K562 (cell line): Measurements from ENCODE around the gene KLK10. TPM values are rescaled to one million over a fixed set of nuclear protein-coding genes. Genes with fewer than 3 reads are reported as not detected.

Source experiments
- AFF4 ChIP-seq: sonication (generic); formaldehyde crosslinking; IDR thresholded peaks from 2 replicates; pipeline ENCODE4 v1.8.0; 2023; ENCODE audit warnings: mild to moderate bottlenecking, missing genetic modification reagents
- BRCA1 ChIP-seq, 2 experiments: fragments of 450-650 bp in 1 of 2; sonication (generic) in 1 of 2; formaldehyde crosslinking in 1 of 2; IDR thresholded peaks; 2 replicates each; pipeline versions ENCODE4 v1.5.0 to v1.6.1; 2017 to 2020; ENCODE audit warnings: mild to moderate bottlenecking in 1 of 2, missing genetic modification reagents in 1 of 2
- ERF ChIP-seq: fragments of 450-650 bp; formaldehyde crosslinking; IDR thresholded peaks from 2 replicates; pipeline ENCODE4 v1.4.0; 2020; ENCODE audit warnings: mild to moderate bottlenecking, mixed read lengths
- ESRRA ChIP-seq: fragments of 450-650 bp; IDR thresholded peaks from 2 replicates; pipeline ENCODE4 v1.6.1; 2014; ENCODE audit warnings: low read depth, mild to moderate bottlenecking, moderate library complexity, borderline replicate concordance
- FOS ChIP-seq: IDR thresholded peaks from 3 replicates; pipeline ENCODE4 v1.6.1; 2011; ENCODE audit not compliant: insufficient read length; ENCODE audit errors: extremely low read depth
- FUS ChIP-seq: fragments of 200-400 bp; formaldehyde crosslinking; optimal IDR thresholded peaks from 2 replicates; pipeline ENCODE3; 2017; ENCODE audit warnings: low read depth, low read length
- ID3 ChIP-seq, 2 experiments: fragments of 250-450 bp in 1 of 2; fragments of 450-650 bp in 1 of 2; sonication (Bioruptor Pico) in 1 of 2; IDR thresholded peaks; 2 replicates each; pipeline versions ENCODE4 v1.6.1 to v1.8.0; 2016 to 2021; ENCODE audit warnings: mild to moderate bottlenecking in 2 of 2, moderate library complexity in 2 of 2, missing compliant biosample characterization in 1 of 2, missing genetic modification characterization in 1 of 2
- MBD2 ChIP-seq: sonication (generic); IDR thresholded peaks from 2 replicates; pipeline ENCODE4 v1.6.1; 2016; ENCODE audit warnings: low read depth, borderline replicate concordance
- MITF ChIP-seq: IDR thresholded peaks from 2 replicates; pipeline ENCODE4 v1.6.1; 2014; ENCODE audit warnings: antibody characterized with exemption
- NELFE ChIP-seq: IDR thresholded peaks from 2 replicates; pipeline ENCODE4 v1.6.1; 2011; ENCODE audit warnings: mild to moderate bottlenecking; ENCODE audit not compliant: insufficient read depth, insufficient read length
- NFYB ChIP-seq: IDR thresholded peaks from 2 replicates; pipeline ENCODE4 v1.6.1; 2011; ENCODE audit warnings: mild to moderate bottlenecking, moderate library complexity; ENCODE audit not compliant: insufficient read length; ENCODE audit errors: extremely low read depth
- NRF1 ChIP-seq, 2 experiments: fragments of 450-650 bp; IDR thresholded peaks in 1 of 2; conservative IDR thresholded peaks in 1 of 2; 2 replicates each; pipeline ENCODE4 v1.6.1; 2014; ENCODE audit warnings: mild to moderate bottlenecking in 2 of 2
- PHB2 ChIP-seq: fragments of 450-650 bp; IDR thresholded peaks from 2 replicates; pipeline ENCODE4 v1.6.1; 2017; ENCODE audit warnings: low read depth
- RBM17 ChIP-seq: fragments of 200-400 bp; formaldehyde crosslinking; IDR thresholded peaks from 2 replicates; pipeline ENCODE4 v1.6.1; 2017; ENCODE audit warnings: low read depth, mild to moderate bottlenecking, low read length, borderline replicate concordance
- SMARCB1 ChIP-seq: IDR thresholded peaks from 2 replicates; pipeline ENCODE4 v1.6.1; 2011; ENCODE audit warnings: improper control_type of control experiment, low read depth; ENCODE audit not compliant: insufficient read length
- SRSF1 ChIP-seq: fragments of 200-400 bp; formaldehyde crosslinking; IDR thresholded peaks from 2 replicates; pipeline ENCODE4 v1.6.1; 2017; ENCODE audit warnings: mild to moderate bottlenecking, low read depth, low read length, moderate library complexity
- SRSF9 ChIP-seq: fragments of 200-400 bp; formaldehyde crosslinking; IDR thresholded peaks from 2 replicates; pipeline ENCODE4 v1.6.1; 2017; ENCODE audit warnings: low read depth, low read length, borderline replicate concordance
- TAF15 ChIP-seq: fragments of 200-400 bp; formaldehyde crosslinking; IDR thresholded peaks from 2 replicates; pipeline ENCODE4 v1.6.1; 2017; ENCODE audit warnings: mild to moderate bottlenecking, low read depth, low read length, moderate library complexity
- TAL1 ChIP-seq: fragments of 450-650 bp; IDR thresholded peaks from 2 replicates; pipeline ENCODE4 v1.6.1; 2016; ENCODE audit warnings: mild to moderate bottlenecking
- XRCC5 ChIP-seq: fragments of 200-400 bp; formaldehyde crosslinking; IDR thresholded peaks from 2 replicates; pipeline ENCODE4 v1.6.1; 2017; ENCODE audit warnings: low read depth, mild to moderate bottlenecking, low read length
- ZBTB43 ChIP-seq: sonication (generic); formaldehyde crosslinking; IDR thresholded peaks from 2 replicates; pipeline ENCODE4 v1.8.0; 2023; ENCODE audit warnings: mild to moderate bottlenecking, missing genetic modification reagents
- ZNF174 ChIP-seq: fragments of 250-450 bp; sonication (Bioruptor Pico); IDR thresholded peaks from 2 replicates; pipeline ENCODE4 v1.4.0; 2020; ENCODE audit warnings: mild to moderate bottlenecking
- ZNF316 ChIP-seq: fragments of 450-650 bp; IDR thresholded peaks from 2 replicates; pipeline ENCODE4 v1.6.1; 2016
- polyA plus RNA-seq, 8 experiments: library from polyadenylated mRNA; depleted of rRNA in 4 of 8; stranded (reverse) in 5 of 8; unstranded in 3 of 8; fragments of >200 nt; fragmentation: Nextera tagmentation in 2 of 8; fragmentation: Illumina TruSeq in 1 of 8; extraction: Ambion mirVana in 2 of 8; extraction: Trizol in 1 of 8; gene quantifications; 2 replicates each; pipeline versions ENCODE4 v1.2.1 to v1.2.3, GENCODE V29; 2011 to 2014; ENCODE audit warnings: inconsistent platforms in 1 of 8, missing spikeins in 1 of 8
- total RNA-seq, 7 experiments: library from RNA; depleted of rRNA in 6 of 7; stranded (reverse); fragments of >200 nt in 6 of 7; fragmentation: Illumina TruSeq in 2 of 7; extraction: Trizol in 2 of 7; gene quantifications; 2 replicates each; pipeline versions ENCODE4 v1.2.1 to v1.2.3, GENCODE V29; 2011 to 2021; ENCODE audit warnings: low replicate concordance in 1 of 7

Gene KLK10
- total and polyA plus RNA-seq, 9 of the 15 experiments (the other 6 are each of a cell fraction or from before 2014, with no cell fraction given): 0.11 TPM; not detected in 8

- TF ChIP-seq ZNF174 (CRISPR knock-in tag): no peak
- TF ChIP-seq NELFE: no peak
- TF ChIP-seq ID3 (CRISPR knock-in tag; IDR thresholded peaks at IDR 0.05): no peak
- no peak for TF ChIP-seq ID3 (tag; IDR thresholded peaks at IDR 0.05)
- TF ChIP-seq ZNF316: no peak
- TF ChIP-seq XRCC5: no peak
- TF ChIP-seq MITF: no peak
- no peak for TF ChIP-seq TAL1
- TF ChIP-seq PHB2: no peak
- no peak for TF ChIP-seq ZBTB43 (CRISPR knock-in tag)
- TF ChIP-seq MBD2: 0 out of 2 replicates have a peak, but pooled peaks have one; percentile 43
- TF ChIP-seq AFF4 (CRISPR knock-in tag): no peak
- no peak for TF ChIP-seq SMARCB1
- peak; percentile 90 for TF ChIP-seq ESRRA
- TF ChIP-seq SRSF1: no peak
- no peak for TF ChIP-seq ERF (CRISPR knock-in tag)
- no peak for TF ChIP-seq FUS
- peak; percentile 62 for TF ChIP-seq FOS
- TF ChIP-seq NRF1 (conservative IDR thresholded peaks at IDR 0.05 in 1 of 2, IDR thresholded peaks at IDR 0.05 in 1 of 2): no peak
- no peak for TF ChIP-seq RBM17
- no peak for TF ChIP-seq BRCA1 (IDR thresholded peaks at IDR 0.05)
- TF ChIP-seq BRCA1 (CRISPR knock-in tag; IDR thresholded peaks at IDR 0.05): no peak
- TF ChIP-seq TAF15: no peak
- TF ChIP-seq SRSF9: no peak
- TF ChIP-seq NFYB: peak; percentile 82
Observed at GRCh38 chr19:51029718-51030117, 10.2 kb upstream of the KLK10 start (continued).
